Stomach (tissue), 9 donors: ENCODE data around the gene PRSS38. TPM values are rescaled to one million over a fixed set of nuclear protein-coding genes. Genes with fewer than 3 reads are reported as not detected.

Source experiments
- DNase-seq, 2 donors: peaks; one replicate each; pipeline versions ENCODE4 v3.0.0 to v3.0.0-alpha.2; 2013 to 2019
- H3K27ac ChIP-seq, 5 donors: fragments of 200-600 bp in 4 of 5; sonication (generic) in 4 of 5; one replicate each; pipeline ENCODE4 v1.5.1; 2013 to 2019; ENCODE audit warnings: mild to moderate bottlenecking in 1 of 5, moderate library complexity in 1 of 5
- H3K27me3 ChIP-seq, 3 donors: fragments of 200-600 bp; sonication (generic); one replicate each; pipeline ENCODE4 v1.5.1; 2017 to 2019; ENCODE audit warnings: mixed run types in 1 of 3
- H3K36me3 ChIP-seq, 4 donors: fragments of 200-600 bp; sonication (generic); 1 replicate in 3 of 4; 2 replicates in 1 of 4; pipeline ENCODE4 v1.5.1; 2016 to 2019
- H3K4me1 ChIP-seq, 4 donors: fragments of 200-600 bp; sonication (generic); one replicate each; pipeline ENCODE4 v1.5.1; 2016 to 2019
- H3K4me3 ChIP-seq, 4 donors: fragments of 200-600 bp; sonication (generic) in 3 of 4; one replicate each; pipeline ENCODE4 v1.5.1; 2016 to 2019; ENCODE audit warnings: mild to moderate bottlenecking in 1 of 4
- H3K9me3 ChIP-seq, 4 donors: fragments of 200-600 bp; sonication (generic); one replicate each; pipeline ENCODE4 v1.5.1; 2016 to 2019
- EP300 ChIP-seq: sonication (generic); formaldehyde crosslinking; IDR thresholded peaks from one replicate; pipeline ENCODE4 v1.6.1; 2017; ENCODE audit warnings: antibody characterized with exemption
- POLR2A ChIP-seq, 4 donors: fragments of 450-650 bp; IDR thresholded peaks; one replicate each; pipeline ENCODE4 v1.6.1; 2016; ENCODE audit warnings: antibody characterized with exemption in 4 of 4, control low read depth in 2 of 4, mild to moderate bottlenecking in 1 of 4, moderate library complexity in 1 of 4
- POLR2AphosphoS5 ChIP-seq, 3 donors: sonication (generic); formaldehyde crosslinking; IDR thresholded peaks; one replicate each; pipeline ENCODE4 v1.6.1; 2016; ENCODE audit warnings: antibody characterized with exemption in 3 of 3
- WGBS, 5 donors: extraction: QIAGEN DNeasy Blood & Tissue Kit in 3 of 5; methylation state at CpG; one replicate each; pipeline versions ENCODE4 v1.1.5 to v1.1.7; 2013 to 2018; 5-methylcytosine and 5-hydroxymethylcytosine counted together
- intact Hi-C: fragments of 100-400 bp; cut with DNase I; formaldehyde crosslinking; loops from one replicate; pipeline ENCODE4 v1.15.1; 2023; ENCODE audit warnings: low total_unique reads
- polyA plus RNA-seq, 3 donors: library from polyadenylated mRNA; stranded (reverse); fragments of 200-250 nt; gene quantifications; one replicate each; pipeline ENCODE4 v1.2.3, GENCODE V29; 2013
- total RNA-seq, 5 donors: library from RNA; depleted of rRNA; stranded (reverse); fragments of >200 nt; gene quantifications; one replicate each; pipeline versions ENCODE4 v1.1.0 to v1.2.3, GENCODE V29; 2014 to 2016
- TF ChIP-seq, protein P1 (sequence below), 7 experiments: fragments of 450-650 bp in 4 of 7; fragments of 200-600 bp in 3 of 7; sonication (generic) in 3 of 7; IDR thresholded peaks; one replicate each; pipeline ENCODE4 v1.5.1; 2016 to 2019; ENCODE audit warnings: antibody characterized with exemption in 7 of 7, control low read depth in 2 of 7, mild to moderate bottlenecking in 1 of 7
- donor health status: healthy with polysubstance abuse.
- donor health status: Bipolar disorder and iron deficiency.
- donor health status: healthy.

The PRSS38 gene
- total and polyA plus RNA-seq, 8 donors: not detected

DNA sequence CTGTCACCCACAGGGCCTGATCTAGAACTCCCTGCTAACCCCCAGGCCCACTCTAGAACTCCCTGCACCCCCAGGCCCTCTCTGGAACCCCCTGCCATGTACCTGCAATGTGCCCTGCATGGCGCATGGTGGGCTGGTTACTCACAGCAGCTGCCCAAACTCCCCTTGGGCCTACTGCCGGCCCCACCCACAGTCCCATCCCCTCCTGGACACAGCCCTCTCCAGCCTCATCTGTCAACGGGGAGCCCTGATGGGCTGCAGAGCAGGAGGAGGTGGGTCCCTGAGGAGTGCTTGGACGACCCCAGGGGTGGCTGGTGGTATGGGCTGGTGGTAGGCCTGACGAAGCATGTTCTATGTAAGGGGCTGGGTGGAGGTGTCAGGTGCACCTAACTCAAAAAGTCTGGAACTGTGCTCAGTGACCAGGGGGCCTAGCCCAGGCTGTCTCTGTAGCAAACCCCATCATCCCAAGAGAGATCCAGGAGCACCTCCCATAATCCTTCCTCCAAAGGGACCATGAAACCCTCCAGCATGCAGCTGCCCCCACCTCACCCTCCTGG is 19.0 kb upstream of the PRSS38 start:
- Histone ChIP-seq H3K27me3 (peaks cover 0 to 21% (median 0%) of the 10 kb centered on the region in 3 donors), H3K27ac (no peak overlapping the region), H3K4me1 (peaks cover 4 to 18% (median 13%) of the 10 kb centered on the region in 4 donors), H3K4me3 (no peak overlapping the region), H3K36me3 (no peaks in the 10 kb centered on the region), H3K9me3 (no peaks in the 10 kb centered on the region)
- intact Hi-C loops: no loop called here
- no peak for DNase-seq
- 73 to 84% (median 81%) methylated on average over 3 to 5 of the region's 5 CpGs for WGBS, 5 donors
- TF ChIP-seq POLR2A (IDR thresholded peaks at IDR 0.05) (no peak), EP300 (no peak), POLR2AphosphoS5 (IDR thresholded peaks at IDR 0.05) (no peak)
- TF ChIP-seq, protein P1, sequence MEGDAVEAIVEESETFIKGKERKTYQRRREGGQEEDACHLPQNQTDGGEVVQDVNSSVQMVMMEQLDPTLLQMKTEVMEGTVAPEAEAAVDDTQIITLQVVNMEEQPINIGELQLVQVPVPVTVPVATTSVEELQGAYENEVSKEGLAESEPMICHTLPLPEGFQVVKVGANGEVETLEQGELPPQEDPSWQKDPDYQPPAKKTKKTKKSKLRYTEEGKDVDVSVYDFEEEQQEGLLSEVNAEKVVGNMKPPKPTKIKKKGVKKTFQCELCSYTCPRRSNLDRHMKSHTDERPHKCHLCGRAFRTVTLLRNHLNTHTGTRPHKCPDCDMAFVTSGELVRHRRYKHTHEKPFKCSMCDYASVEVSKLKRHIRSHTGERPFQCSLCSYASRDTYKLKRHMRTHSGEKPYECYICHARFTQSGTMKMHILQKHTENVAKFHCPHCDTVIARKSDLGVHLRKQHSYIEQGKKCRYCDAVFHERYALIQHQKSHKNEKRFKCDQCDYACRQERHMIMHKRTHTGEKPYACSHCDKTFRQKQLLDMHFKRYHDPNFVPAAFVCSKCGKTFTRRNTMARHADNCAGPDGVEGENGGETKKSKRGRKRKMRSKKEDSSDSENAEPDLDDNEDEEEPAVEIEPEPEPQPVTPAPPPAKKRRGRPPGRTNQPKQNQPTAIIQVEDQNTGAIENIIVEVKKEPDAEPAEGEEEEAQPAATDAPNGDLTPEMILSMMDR (IDR thresholded peaks at IDR 0.05): no peak

DNA sequence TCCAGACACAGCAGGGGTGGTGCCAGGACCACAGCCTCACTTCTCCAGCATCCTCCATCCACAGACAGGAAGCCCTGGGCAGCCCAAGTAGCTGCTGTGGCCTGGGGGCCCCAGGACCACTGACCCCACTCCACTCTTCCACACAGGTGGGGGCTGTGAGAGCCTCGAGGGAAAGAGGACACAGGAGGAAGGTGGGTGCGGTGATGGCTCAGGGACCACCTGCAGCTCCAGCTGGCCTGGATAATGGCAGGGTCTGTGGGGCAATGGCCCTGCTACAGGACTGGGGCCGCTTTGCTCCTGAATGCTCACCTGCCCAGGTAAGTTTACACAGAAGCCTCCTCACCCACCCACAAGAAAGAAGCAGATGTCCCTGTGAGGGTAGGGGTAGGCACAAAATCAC is 18.3 kb upstream of the PRSS38 start:
- peaks cover 0 to 21% (median 0%) of the 10 kb centered on the region in 3 donors for H3K27me3 ChIP-seq
- peaks cover 4 to 18% (median 13%) of the 10 kb centered on the region in 4 donors for H3K4me1 ChIP-seq
- H3K9me3 ChIP-seq: no peaks in the 10 kb centered on the region
- TF ChIP-seq EP300: no peak
- no peak for TF ChIP-seq POLR2A (IDR thresholded peaks at IDR 0.05)
- no peak for TF ChIP-seq POLR2AphosphoS5 (IDR thresholded peaks at IDR 0.05)
- TF ChIP-seq, protein P1 (IDR thresholded peaks at IDR 0.05): no peak
- WGBS, 5 donors: 70 to 82% (median 78%) methylated on average over 1 to 3 of the region's 3 CpGs
- intact Hi-C loops: no loop called here
- no peak overlapping the region for H3K27ac ChIP-seq
- no peak overlapping the region for H3K4me3 ChIP-seq
- no peaks in the 10 kb centered on the region for H3K36me3 ChIP-seq
- DNase-seq: no peak

DNA sequence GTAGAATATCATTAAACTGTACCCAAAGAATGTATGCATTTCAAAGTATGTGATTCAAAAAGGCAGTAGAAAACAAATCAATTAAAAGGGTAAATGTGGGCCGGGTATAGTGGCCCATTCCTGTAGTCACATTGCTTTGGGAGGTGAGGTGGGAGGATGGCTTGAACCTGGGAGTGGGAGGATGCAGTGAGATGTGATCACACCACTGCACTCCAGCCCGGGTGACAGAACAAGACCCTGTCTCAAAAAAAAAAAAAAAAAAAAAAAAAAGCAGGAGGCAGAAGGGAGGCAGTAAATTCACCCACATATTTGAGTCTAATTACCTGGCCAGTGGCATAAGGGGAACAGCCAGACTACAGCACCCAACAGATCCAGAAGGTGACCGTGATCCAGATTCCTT is 17.9 kb upstream of the PRSS38 start:
- no peaks in the 10 kb centered on the region for H3K36me3 ChIP-seq
- DNase-seq: no peak
- H3K4me1 ChIP-seq: peaks cover 4 to 18% (median 13%) of the 10 kb centered on the region in 4 donors
- TF ChIP-seq, protein P1 (IDR thresholded peaks at IDR 0.05): no peak
- TF ChIP-seq POLR2A (IDR thresholded peaks at IDR 0.05): no peak
- TF ChIP-seq POLR2AphosphoS5 (IDR thresholded peaks at IDR 0.05): no peak
- TF ChIP-seq EP300: no peak
- no peak overlapping the region for H3K4me3 ChIP-seq
- H3K9me3 ChIP-seq: no peaks in the 10 kb centered on the region
- intact Hi-C loops: no loop called here
- 83 to 90% (median 89%) methylated on average over 3 of the region's 3 CpGs for WGBS, 5 donors
- peaks cover 0 to 21% (median 0%) of the 10 kb centered on the region in 3 donors for H3K27me3 ChIP-seq
- H3K27ac ChIP-seq: no peak overlapping the region

DNA sequence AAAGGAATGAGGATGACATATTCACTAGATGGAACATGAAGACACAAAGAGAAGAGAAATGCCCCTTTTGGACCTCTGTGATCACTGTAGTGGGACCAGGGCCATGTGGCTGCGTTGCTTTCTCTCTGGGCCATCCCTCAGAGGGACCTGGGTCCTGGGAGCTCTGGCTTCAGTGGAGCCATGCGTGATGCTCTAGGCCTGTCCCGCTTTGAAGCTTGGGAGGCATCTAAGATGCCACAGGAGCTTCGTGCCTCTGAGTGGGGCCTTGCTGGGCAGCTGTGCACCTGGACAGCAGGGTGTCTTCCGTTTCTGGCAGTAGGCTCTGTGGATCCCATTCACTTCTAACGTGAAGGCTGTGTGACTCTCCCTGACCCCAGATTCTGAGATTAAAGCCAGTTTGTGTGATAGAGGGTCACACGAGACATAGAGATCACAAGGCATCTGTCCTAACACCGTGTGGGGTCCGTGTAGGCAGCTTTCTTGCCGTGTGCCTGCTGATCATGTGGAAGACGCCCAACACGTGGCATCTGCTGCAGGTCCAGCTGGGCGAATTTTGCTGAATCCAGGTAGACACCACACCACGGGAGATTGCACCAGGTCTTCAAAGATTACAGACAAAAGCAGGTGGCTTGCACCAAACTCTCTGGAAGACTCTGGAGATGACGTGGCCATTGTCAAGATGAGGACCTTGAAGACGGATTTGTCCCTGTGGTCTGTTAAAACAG is 17.2 kb upstream of the PRSS38 start:
- TF ChIP-seq, protein P1 (IDR thresholded peaks at IDR 0.05): no peak
- TF ChIP-seq POLR2AphosphoS5 (IDR thresholded peaks at IDR 0.05) (no peak), EP300 (no peak), POLR2A (IDR thresholded peaks at IDR 0.05) (no peak)
- intact Hi-C loops: no loop called here
- H3K4me1 ChIP-seq: peaks cover 4 to 18% (median 13%) of the 10 kb centered on the region in 4 donors
- WGBS, 5 donors: 75 to 82% (median 81%) methylated on average over 13 to 16 of the region's 16 CpGs
- H3K27me3 ChIP-seq: peaks cover 0 to 21% (median 0%) of the 10 kb centered on the region in 3 donors
- no peak overlapping the region for H3K27ac ChIP-seq
- no peak overlapping the region for H3K4me3 ChIP-seq
- H3K36me3 ChIP-seq: no peaks in the 10 kb centered on the region
- no peak for DNase-seq
- H3K9me3 ChIP-seq: no peaks in the 10 kb centered on the region
